ENCODE results near the gene SYK.

The SYK gene

GRCh38 chr9:90867101-90867500, 65.5 kb downstream of the SYK start:
- Histone ChIP-seq H3K14ac (ENCODE audit: low read length) (no peak overlapping the region), H2BK5ac (ENCODE audit: low read depth, low read length, poor library complexity) (no peak overlapping the region), H3K27ac (ENCODE audit: low read depth, low read length) (no peak overlapping the region), H3K9ac (ENCODE audit: low read length) (no peak overlapping the region), H3K79me1 (ENCODE audit: low read length) (no peaks in the 10 kb centered on the region), H4K91ac (ENCODE audit: low read depth, low read length) (no peak overlapping the region), H3K79me2 (ENCODE audit: control insufficient read depth, insufficient read depth, low read length, poor library complexity) (no peaks in the 10 kb centered on the region), H3K4me2 (ENCODE audit: low read length) (no peak overlapping the region), H4K8ac (ENCODE audit: low read depth, low read length) (no peak overlapping the region), H3K27me3 (ENCODE audit: insufficient read depth, low read length) (no peaks in the 10 kb centered on the region), H3K36me3 (ENCODE audit: control insufficient read depth in 1 of 2, insufficient read depth in 2 of 2, low read length in 2 of 2) (no peaks in the 10 kb centered on the region), H3K9me3 (ENCODE audit: insufficient read depth, low read depth, low read length) (peaks cover 3% of the 10 kb centered on the region), H3K23ac (ENCODE audit: low read length) (no peak overlapping the region), H4K12ac (ENCODE audit: low read depth, low read length) (no peak overlapping the region), H3K4me3 (ENCODE audit: low read depth, low read length) (no peak overlapping the region), H3K4ac (ENCODE audit: low read depth, low read length) (no peak overlapping the region), H3K18ac (ENCODE audit: low read length) (no peak overlapping the region), H3K4me1 (ENCODE audit: control insufficient read depth in 1 of 2, insufficient read depth in 2 of 2, low read length in 2 of 2) (no peaks in the 10 kb centered on the region), H2BK120ac (ENCODE audit: insufficient read depth, low read length, poor library complexity) (no peak overlapping the region), H2AK5ac (ENCODE audit: low read length) (no peak overlapping the region), H2AFZ (ENCODE audit: insufficient read depth, low read length, poor library complexity) (no peak overlapping the region), H2BK12ac (ENCODE audit: low read length) (no peak overlapping the region)
- DNase-seq, result no peak
- no CpG with 5 or more reads among the region's 14 CpGs for WGBS (ENCODE audit: extremely low coverage, insufficient coverage, insufficient read length)

GRCh38 chr9:90868555-90868954, 66.9 kb downstream of the SYK start:
- no peaks in the 10 kb centered on the region for H3K36me3 ChIP-seq (ENCODE audit: control insufficient read depth in 1 of 2, insufficient read depth in 2 of 2, low read length in 2 of 2)
- H3K23ac ChIP-seq (ENCODE audit: low read length), result no peak overlapping the region
- H3K27me3 ChIP-seq (ENCODE audit: insufficient read depth, low read length), result no peaks in the 10 kb centered on the region

GRCh38 chr9:90869361-90869760, 67.7 kb downstream of the SYK start:
- H3K27ac ChIP-seq (ENCODE audit: low read depth, low read length), result no peak overlapping the region
- H2AK5ac ChIP-seq (ENCODE audit: low read length), result no peak overlapping the region
- no peak overlapping the region for H2BK12ac ChIP-seq (ENCODE audit: low read length)
- no peak overlapping the region for H3K4me2 ChIP-seq (ENCODE audit: low read length)
- H3K18ac ChIP-seq (ENCODE audit: low read length), result no peak overlapping the region
- DNase-seq, result peak in 1 of 2 donors; percentile 23
- H3K9me3 ChIP-seq (ENCODE audit: insufficient read depth, low read depth, low read length), result peaks cover 2% of the 10 kb centered on the region
- no peaks in the 10 kb centered on the region for H3K79me2 ChIP-seq (ENCODE audit: control insufficient read depth, insufficient read depth, low read length, poor library complexity)
- H2BK120ac ChIP-seq (ENCODE audit: insufficient read depth, low read length, poor library complexity), result no peak overlapping the region
- no peak overlapping the region for H3K9ac ChIP-seq (ENCODE audit: low read length)
- H3K4me3 ChIP-seq (ENCODE audit: low read depth, low read length), result no peak overlapping the region
- no peak overlapping the region for H4K8ac ChIP-seq (ENCODE audit: low read depth, low read length)
- no peak overlapping the region for H3K23ac ChIP-seq (ENCODE audit: low read length)
- no peak overlapping the region for H4K91ac ChIP-seq (ENCODE audit: low read depth, low read length)
- no peaks in the 10 kb centered on the region for H3K36me3 ChIP-seq (ENCODE audit: control insufficient read depth in 1 of 2, insufficient read depth in 2 of 2, low read length in 2 of 2)
- H4K12ac ChIP-seq (ENCODE audit: low read depth, low read length), result no peak overlapping the region
- H2AFZ ChIP-seq (ENCODE audit: insufficient read depth, low read length, poor library complexity), result no peak overlapping the region
- no peaks in the 10 kb centered on the region for H3K79me1 ChIP-seq (ENCODE audit: low read length)
- H3K4ac ChIP-seq (ENCODE audit: low read depth, low read length), result no peak overlapping the region
- H2BK5ac ChIP-seq (ENCODE audit: low read depth, low read length, poor library complexity), result no peak overlapping the region
- H3K27me3 ChIP-seq (ENCODE audit: insufficient read depth, low read length), result no peaks in the 10 kb centered on the region
- no peak overlapping the region for H3K14ac ChIP-seq (ENCODE audit: low read length)
- no peaks in the 10 kb centered on the region for H3K4me1 ChIP-seq (ENCODE audit: control insufficient read depth in 1 of 2, insufficient read depth in 2 of 2, low read length in 2 of 2)

More at GRCh38 chr9:90868555-90868954, 66.9 kb downstream of the SYK start:
- no peak overlapping the region for H4K91ac ChIP-seq (ENCODE audit: low read depth, low read length)
- no peak overlapping the region for H3K4me3 ChIP-seq (ENCODE audit: low read depth, low read length)
- H3K79me2 ChIP-seq (ENCODE audit: control insufficient read depth, insufficient read depth, low read length, poor library complexity), result no peaks in the 10 kb centered on the region
- no peaks in the 10 kb centered on the region for H3K79me1 ChIP-seq (ENCODE audit: low read length)
- H3K4me2 ChIP-seq (ENCODE audit: low read length), result no peak overlapping the region
- H3K9ac ChIP-seq (ENCODE audit: low read length), result no peak overlapping the region
- no peak overlapping the region for H4K12ac ChIP-seq (ENCODE audit: low read depth, low read length)
- H2AFZ ChIP-seq (ENCODE audit: insufficient read depth, low read length, poor library complexity), result no peak overlapping the region
- H3K4ac ChIP-seq (ENCODE audit: low read depth, low read length), result no peak overlapping the region
- H3K9me3 ChIP-seq (ENCODE audit: insufficient read depth, low read depth, low read length), result peaks cover 2% of the 10 kb centered on the region
- no peak overlapping the region for H3K18ac ChIP-seq (ENCODE audit: low read length)
- H2AK5ac ChIP-seq (ENCODE audit: low read length), result no peak overlapping the region
- no peak overlapping the region for H2BK120ac ChIP-seq (ENCODE audit: insufficient read depth, low read length, poor library complexity)
- no peaks in the 10 kb centered on the region for H3K4me1 ChIP-seq (ENCODE audit: control insufficient read depth in 1 of 2, insufficient read depth in 2 of 2, low read length in 2 of 2)
- H2BK5ac ChIP-seq (ENCODE audit: low read depth, low read length, poor library complexity), result no peak overlapping the region
- H4K8ac ChIP-seq (ENCODE audit: low read depth, low read length), result no peak overlapping the region
- no peak overlapping the region for H3K14ac ChIP-seq (ENCODE audit: low read length)
- no peak overlapping the region for H3K27ac ChIP-seq (ENCODE audit: low read depth, low read length)
- peak in 1 of 2 donors; percentile 28 for DNase-seq
- no peak overlapping the region for H2BK12ac ChIP-seq (ENCODE audit: low read length)

GRCh38 chr9:90870621-90871326, 69.2 kb downstream of the SYK start:
- Histone ChIP-seq H3K79me2 (ENCODE audit: control insufficient read depth, insufficient read depth, low read length, poor library complexity) (no peaks in the 10 kb centered on the region), H2BK120ac (ENCODE audit: insufficient read depth, low read length, poor library complexity) (no peak overlapping the region), H3K9me3 (ENCODE audit: insufficient read depth, low read depth, low read length) (peaks cover 2% of the 10 kb centered on the region), H2AFZ (ENCODE audit: insufficient read depth, low read length, poor library complexity) (no peak overlapping the region), H3K9ac (ENCODE audit: low read length) (no peak overlapping the region), H4K8ac (ENCODE audit: low read depth, low read length) (no peak overlapping the region), H3K27me3 (ENCODE audit: insufficient read depth, low read length) (no peaks in the 10 kb centered on the region), H2BK12ac (ENCODE audit: low read length) (no peak overlapping the region), H3K36me3 (ENCODE audit: control insufficient read depth in 1 of 2, insufficient read depth in 2 of 2, low read length in 2 of 2) (no peaks in the 10 kb centered on the region), H4K91ac (ENCODE audit: low read depth, low read length) (no peak overlapping the region), H3K79me1 (ENCODE audit: low read length) (no peaks in the 10 kb centered on the region), H3K4ac (ENCODE audit: low read depth, low read length) (no peak overlapping the region), H3K4me3 (ENCODE audit: low read depth, low read length) (no peak overlapping the region), H3K4me1 (ENCODE audit: control insufficient read depth in 1 of 2, insufficient read depth in 2 of 2, low read length in 2 of 2) (no peaks in the 10 kb centered on the region), H3K4me2 (ENCODE audit: low read length) (no peak overlapping the region), H3K27ac (ENCODE audit: low read depth, low read length) (no peak overlapping the region), H3K14ac (ENCODE audit: low read length) (no peak overlapping the region), H3K18ac (ENCODE audit: low read length) (no peak overlapping the region), H2BK5ac (ENCODE audit: low read depth, low read length, poor library complexity) (no peak overlapping the region), H2AK5ac (ENCODE audit: low read length) (no peak overlapping the region), H3K23ac (ENCODE audit: low read length) (no peak overlapping the region), H4K12ac (ENCODE audit: low read depth, low read length) (no peak overlapping the region)
- DNase-seq, result peak; percentile 10 to 77
- no CpG with 5 or more reads among the region's 4 CpGs for WGBS (ENCODE audit: extremely low coverage, insufficient coverage, insufficient read length)
